Activated naive CD4-positive, alpha-beta T cell treated with Interleukin-2 at 50 U/mL for 16 hours (primary cell): ENCODE data around the gene DCLK1.

Source experiments
- DNase-seq: peaks from one replicate; pipeline ENCODE4 v3.0.0-alpha.2; 2020

Gene DCLK1

GRCh38 chr13:35770756-35771297 lies 360.4 kb downstream of the DCLK1 start:
- no peak for DNase-seq

GRCh38 chr13:35769812-35770211 lies 361.4 kb downstream of the DCLK1 start:
- no peak for DNase-seq

GRCh38 chr13:35768551-35768950 lies 362.6 kb downstream of the DCLK1 start:
- DNase-seq = no peak

- DNase-seq = no peak
These were observed 363.1 kb downstream of the DCLK1 start for GRCh38 chr13:35768073-35768472.

GRCh38 chr13:35767256-35767976 lies 363.8 kb downstream of the DCLK1 start:
- DNase-seq = no peak

- DNase-seq = no peak
These were observed 364.5 kb downstream of the DCLK1 start for GRCh38 chr13:35766663-35767062.

GRCh38 chr13:35765941-35766340 lies 365.2 kb downstream of the DCLK1 start:
- no peak for DNase-seq

- DNase-seq = no peak
These were observed 365.8 kb downstream of the DCLK1 start for GRCh38 chr13:35765366-35765765.

GRCh38 chr13:35764326-35765015 lies 366.7 kb downstream of the DCLK1 start:
- DNase-seq = no peak

GRCh38 chr13:35763782-35764123 lies 367.4 kb downstream of the DCLK1 start:
- DNase-seq = no peak

GRCh38 chr13:35763060-35763781 lies 368.0 kb downstream of the DCLK1 start:
- DNase-seq = no peak

GRCh38 chr13:35761440-35762252 lies 369.5 kb downstream of the DCLK1 start:
- no peak for DNase-seq

GRCh38 chr13:35760735-35761281 lies 370.4 kb downstream of the DCLK1 start:
- no peak for DNase-seq

GRCh38 chr13:35747594-35747993 lies 383.6 kb downstream of the DCLK1 start:
- DNase-seq = no peak

GRCh38 chr13:35744566-35745178 lies 386.5 kb downstream of the DCLK1 start:
- no peak for DNase-seq

GRCh38 chr13:35744144-35744543 lies 387.0 kb downstream of the DCLK1 start:
- DNase-seq = no peak

GRCh38 chr13:35743165-35743564 lies 388.0 kb downstream of the DCLK1 start:
- no peak for DNase-seq

- DNase-seq = no peak
These were observed 389.5 kb downstream of the DCLK1 start for GRCh38 chr13:35741657-35742056.

- DNase-seq = no peak
These were observed 394.3 kb downstream of the DCLK1 start for GRCh38 chr13:35736876-35737275.

- DNase-seq = no peak
These were observed 397.4 kb downstream of the DCLK1 start for GRCh38 chr13:35733827-35734226.

- no peak for DNase-seq
These were observed 398.6 kb downstream of the DCLK1 start for GRCh38 chr13:35732565-35732964.

GRCh38 chr13:35731471-35731870 lies 399.7 kb downstream of the DCLK1 start:
- no peak for DNase-seq
